Peyer's patch (tissue), 4 donors: Measurements from ENCODE around the gene SLC50A1.

Experiments used
- POLR2A ChIP-seq, 2 donors: fragments of 450-650 bp; IDR thresholded peaks; one replicate each; pipeline ENCODE4 v1.5.1; 2017; ENCODE audit warnings: antibody characterized with exemption in 2 of 2, mild to moderate bottlenecking in 2 of 2, moderate library complexity in 2 of 2
- TF ChIP-seq, protein P1 (sequence below), 6 experiments: fragments of 450-650 bp in 4 of 6; fragments of 200-600 bp in 2 of 6; sonication (generic) in 1 of 6; IDR thresholded peaks; one replicate each; pipeline ENCODE4 v1.5.1; 2017 to 2019; ENCODE audit warnings: antibody characterized with exemption in 6 of 6, mild to moderate bottlenecking in 3 of 6, moderate library complexity in 1 of 6

DNA sequence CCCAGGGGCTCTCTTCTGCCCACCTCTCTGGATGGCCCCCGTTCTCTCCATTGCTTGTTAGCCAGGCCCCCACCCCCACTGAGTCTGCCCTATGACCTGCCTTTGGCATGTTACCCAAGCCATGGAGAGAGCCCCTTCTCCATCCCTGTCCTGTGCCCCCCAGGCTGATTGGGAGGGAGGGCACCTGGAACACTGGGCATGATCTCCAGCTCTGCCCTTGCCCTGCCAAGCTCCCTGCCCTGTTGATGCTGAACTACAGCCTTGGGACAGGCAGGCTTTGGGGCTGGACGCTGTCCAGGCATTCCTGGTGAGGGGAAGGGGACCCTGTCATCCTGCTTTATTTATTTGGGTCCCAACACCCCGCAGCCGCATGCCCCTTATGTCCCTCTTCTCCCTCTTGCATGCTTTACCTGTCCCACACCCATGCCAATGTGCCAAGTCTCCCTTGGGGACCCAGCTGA is 48.7 kb downstream of the SLC50A1 start:
- TF ChIP-seq, protein P1, sequence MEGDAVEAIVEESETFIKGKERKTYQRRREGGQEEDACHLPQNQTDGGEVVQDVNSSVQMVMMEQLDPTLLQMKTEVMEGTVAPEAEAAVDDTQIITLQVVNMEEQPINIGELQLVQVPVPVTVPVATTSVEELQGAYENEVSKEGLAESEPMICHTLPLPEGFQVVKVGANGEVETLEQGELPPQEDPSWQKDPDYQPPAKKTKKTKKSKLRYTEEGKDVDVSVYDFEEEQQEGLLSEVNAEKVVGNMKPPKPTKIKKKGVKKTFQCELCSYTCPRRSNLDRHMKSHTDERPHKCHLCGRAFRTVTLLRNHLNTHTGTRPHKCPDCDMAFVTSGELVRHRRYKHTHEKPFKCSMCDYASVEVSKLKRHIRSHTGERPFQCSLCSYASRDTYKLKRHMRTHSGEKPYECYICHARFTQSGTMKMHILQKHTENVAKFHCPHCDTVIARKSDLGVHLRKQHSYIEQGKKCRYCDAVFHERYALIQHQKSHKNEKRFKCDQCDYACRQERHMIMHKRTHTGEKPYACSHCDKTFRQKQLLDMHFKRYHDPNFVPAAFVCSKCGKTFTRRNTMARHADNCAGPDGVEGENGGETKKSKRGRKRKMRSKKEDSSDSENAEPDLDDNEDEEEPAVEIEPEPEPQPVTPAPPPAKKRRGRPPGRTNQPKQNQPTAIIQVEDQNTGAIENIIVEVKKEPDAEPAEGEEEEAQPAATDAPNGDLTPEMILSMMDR (IDR thresholded peaks at IDR 0.05): no peak
- no peak for TF ChIP-seq POLR2A (IDR thresholded peaks at IDR 0.05)
